GM21367 (cell line): ENCODE data around the gene BLVRA.
A peak's percentile ranks its signal among the peaks of the same experiment; 100 is the strongest.
"Not testable (repeated sequence)": the region's sequence is repeated elsewhere in the genome, so short reads cannot be mapped to it uniquely, and the experiment has no call there.

Experiments
- ATAC-seq: cut with Tn5 transposase; IDR thresholded peaks from one replicate; pipeline ENCODE4 v1.9.1; 2021; ENCODE audit not compliant: unreplicated experiment

Gene BLVRA

DNA sequence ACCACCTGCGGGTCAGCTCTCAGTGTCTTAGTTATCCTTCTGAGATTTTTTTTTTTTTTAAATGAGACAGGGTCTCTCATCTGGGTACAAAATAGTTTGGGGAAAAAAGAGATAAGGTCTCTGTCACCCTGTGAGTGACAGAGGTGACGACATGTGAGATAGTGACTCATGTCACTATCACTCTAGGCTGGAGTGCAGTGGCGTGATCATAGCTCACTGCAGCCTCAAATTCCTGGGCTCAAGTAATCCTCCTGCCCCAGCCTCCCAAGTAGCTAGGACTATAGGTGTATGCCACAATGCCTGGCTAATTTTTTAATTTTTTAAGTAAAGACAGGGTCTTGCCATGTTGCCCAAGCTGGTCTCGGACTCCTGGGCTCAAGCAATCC is 10.4 kb downstream of the BLVRA start:
- no peak for ATAC-seq

DNA sequence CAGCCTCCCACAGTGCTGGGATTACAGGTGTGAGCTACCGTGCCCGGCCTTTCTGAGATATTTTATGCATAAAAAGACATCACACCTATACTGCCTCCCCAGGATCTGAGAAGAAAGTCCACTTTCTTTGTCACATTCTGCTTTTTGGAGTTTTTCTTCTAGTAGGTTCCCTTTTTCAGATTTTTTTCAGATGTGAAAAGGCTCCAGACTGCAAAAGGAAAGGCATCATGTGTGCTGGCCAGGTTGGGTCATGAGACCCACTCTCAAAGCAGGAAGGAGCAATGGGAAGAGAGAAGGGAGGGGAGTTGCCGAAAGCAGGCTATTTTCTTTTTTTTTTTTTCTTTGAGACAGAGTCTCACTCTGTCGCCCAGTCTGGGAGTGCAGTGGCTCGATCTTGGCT is 10.8 kb downstream of the BLVRA start:
- ATAC-seq, result no peak

DNA sequence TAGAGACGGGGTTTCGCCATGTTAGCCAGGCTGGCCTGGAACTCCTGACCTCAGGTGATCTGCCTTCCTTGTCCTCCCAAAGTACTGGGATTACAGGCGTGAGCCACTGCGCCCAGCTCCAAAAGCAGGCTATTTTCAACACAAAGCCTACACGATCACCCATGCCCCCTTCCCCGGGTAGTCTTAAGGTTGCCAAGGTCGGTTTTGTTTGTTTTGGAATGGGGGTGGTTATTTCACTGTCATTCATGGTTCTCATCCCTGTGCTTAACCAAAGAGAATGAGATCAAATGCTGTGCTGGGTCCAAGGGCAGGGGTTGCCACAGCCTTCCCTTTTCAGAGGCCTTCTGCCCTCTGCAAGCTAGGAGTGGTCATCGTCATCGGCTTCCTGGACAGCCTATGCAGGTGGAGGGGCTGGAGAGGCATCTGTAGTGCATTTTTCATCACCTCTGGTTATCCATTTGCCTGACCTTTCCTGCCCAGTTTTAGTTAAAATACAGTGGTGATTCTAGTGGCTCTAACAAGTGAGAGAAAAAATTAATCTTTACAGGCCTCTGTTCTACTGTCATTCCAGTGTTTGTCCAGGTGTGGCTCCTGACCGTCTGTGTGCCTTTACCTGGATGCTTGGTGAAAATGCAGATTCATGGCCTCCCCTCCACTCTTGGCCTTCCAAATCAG is 11.4 kb downstream of the BLVRA start:
- ATAC-seq, result no peak

DNA sequence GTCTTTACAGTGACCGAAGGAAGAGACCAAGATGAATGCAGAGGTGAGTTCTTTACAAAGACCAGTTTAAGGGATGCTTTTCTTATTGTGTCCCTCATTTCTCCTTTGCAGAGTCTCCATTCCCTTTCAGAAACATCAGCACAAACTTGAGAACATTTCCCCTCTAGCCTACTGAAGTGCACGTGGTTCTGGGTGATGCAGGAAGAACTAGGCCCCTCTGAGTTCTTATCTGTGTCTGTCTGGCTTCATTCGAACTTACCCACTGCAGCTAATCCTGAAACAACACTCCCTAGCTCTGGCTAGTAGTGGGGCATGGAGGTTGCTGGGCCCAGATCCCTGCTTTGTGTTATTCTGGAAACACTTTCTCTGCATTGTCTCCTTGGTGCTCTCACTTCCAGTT is 12.6 kb downstream of the BLVRA start:
- ATAC-seq, result no peak

DNA sequence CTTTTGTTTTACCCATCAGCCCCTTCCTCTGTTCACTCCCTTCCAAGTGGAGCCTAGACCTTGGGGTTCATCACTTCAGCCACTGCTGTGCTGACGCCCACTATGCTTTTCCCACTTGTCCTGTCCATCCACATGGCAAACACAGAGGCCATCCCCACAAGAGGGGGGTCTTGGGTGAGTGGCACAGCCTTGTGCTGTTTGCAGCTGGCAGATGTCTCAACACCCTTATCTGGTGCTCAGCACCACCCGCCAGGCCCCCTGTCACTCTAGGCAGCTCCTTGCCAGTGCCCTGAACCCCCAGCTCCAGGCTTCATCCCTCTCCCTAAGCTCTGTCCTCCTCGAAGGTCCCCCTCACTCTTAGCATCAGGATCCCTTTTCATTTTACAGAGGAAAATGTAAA is 13.1 kb downstream of the BLVRA start:
- ATAC-seq, result no peak

DNA sequence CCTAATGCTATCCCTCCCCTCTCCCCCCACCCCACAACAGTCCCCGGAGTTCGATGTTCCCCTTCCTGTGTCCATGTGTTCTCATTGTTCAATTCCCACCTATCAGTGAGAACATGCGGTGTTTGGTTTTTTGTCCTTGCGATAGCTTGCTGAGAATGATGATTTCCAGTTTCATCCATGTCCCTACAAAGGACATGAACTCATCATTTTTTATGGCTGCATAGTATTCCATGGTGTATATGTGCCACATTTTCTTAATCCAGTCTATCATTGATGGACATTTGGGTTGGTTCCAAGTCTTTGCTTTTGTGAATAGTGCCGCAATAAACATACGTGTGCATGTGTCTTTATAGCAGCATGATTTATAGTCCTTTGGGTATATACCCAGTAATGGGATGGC is 14.8 kb downstream of the BLVRA start:
- not testable (repeated sequence) for ATAC-seq

DNA sequence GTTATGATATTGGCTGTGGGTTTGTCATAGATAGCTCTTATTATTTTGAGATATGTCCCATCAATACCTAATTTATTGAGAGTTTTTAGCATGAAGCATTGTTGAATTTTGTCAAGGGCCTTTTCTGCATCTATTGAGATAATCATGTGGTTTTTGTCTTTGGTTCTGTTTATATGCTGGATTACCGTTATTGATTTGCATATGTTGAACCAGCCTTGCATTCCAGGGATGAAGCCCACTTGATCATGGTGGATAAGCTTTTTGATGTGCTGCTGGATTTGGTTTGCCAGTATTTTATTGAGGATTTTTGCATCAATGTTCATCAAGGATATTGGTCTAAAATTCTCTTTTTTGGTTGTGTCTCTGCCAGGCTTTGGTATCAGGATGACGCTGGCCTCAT is 16.8 kb downstream of the BLVRA start:
- ATAC-seq, result not testable (repeated sequence)

DNA sequence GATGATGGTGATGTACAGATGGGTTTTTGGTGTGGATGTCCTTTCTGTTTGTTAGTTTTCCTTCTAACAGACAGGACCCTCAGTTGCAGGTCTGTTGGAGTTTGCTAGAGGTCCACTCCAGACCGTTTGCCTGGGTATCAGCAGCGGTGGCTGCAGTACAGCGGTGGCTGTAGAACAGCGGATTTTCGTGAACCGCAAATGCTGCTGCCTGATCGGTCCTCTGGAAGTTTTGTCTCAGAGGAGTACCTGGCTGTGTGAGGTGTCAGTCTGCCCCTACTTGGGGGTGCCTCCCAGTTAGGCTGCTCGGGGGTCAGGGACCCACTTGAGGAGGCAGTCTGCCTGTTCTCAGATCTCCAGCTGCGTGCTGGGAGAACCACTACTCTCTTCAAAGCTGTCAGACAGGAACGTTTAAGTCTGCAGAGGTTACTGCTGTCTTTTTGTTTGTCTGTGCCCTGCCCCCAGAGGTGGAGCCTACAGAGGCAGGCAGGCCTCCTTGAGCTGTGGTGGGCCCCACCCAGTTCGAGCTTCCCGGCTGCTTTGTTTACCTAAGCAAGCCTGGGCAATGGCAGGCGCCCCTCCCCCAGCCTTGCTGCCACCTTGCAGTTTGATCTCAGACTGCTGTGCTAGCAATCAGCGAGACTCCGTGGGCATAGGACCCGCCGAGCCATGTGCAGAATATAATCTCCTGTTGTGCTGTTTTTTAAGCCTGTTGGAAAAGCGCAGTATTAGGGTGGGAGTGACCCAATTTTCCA is 20.0 kb downstream of the BLVRA start:
- not testable (repeated sequence) for ATAC-seq

DNA sequence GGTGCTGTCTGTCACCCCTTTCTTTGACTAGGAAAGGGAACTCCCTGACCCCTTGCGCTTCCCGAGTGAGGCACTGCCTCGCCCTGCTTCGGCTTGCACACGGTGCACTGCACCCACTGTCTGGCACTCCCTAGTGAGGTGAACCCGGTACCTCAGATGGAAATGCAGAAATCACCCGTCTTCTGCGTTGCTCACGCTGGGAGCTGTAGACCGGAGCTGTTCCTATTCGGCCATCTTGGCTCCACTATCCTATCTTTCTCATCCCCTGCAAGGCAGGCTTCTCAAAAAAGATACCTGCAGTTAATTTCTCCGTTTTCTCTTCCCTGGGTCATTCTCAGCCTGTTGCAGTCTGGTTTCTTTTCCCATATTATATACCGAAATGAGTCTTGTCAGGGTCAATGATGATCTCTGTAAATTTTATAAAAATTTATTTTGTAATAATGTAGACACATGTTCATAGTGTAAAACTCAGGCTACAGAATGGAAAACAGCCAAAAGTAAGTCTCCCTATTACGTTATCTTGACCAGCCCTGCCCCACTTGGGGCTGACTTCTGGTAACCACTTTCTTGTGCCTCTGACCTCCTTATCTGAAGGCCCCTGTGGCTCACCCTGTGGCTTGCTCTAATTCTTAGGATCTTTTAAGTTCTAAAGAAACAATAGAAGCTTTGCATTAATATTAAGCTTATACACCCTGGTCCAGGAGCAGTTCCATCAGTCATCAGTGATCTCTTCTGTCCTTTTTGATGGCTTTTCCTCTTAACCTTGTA is 20.7 kb downstream of the BLVRA start:
- no peak for ATAC-seq

DNA sequence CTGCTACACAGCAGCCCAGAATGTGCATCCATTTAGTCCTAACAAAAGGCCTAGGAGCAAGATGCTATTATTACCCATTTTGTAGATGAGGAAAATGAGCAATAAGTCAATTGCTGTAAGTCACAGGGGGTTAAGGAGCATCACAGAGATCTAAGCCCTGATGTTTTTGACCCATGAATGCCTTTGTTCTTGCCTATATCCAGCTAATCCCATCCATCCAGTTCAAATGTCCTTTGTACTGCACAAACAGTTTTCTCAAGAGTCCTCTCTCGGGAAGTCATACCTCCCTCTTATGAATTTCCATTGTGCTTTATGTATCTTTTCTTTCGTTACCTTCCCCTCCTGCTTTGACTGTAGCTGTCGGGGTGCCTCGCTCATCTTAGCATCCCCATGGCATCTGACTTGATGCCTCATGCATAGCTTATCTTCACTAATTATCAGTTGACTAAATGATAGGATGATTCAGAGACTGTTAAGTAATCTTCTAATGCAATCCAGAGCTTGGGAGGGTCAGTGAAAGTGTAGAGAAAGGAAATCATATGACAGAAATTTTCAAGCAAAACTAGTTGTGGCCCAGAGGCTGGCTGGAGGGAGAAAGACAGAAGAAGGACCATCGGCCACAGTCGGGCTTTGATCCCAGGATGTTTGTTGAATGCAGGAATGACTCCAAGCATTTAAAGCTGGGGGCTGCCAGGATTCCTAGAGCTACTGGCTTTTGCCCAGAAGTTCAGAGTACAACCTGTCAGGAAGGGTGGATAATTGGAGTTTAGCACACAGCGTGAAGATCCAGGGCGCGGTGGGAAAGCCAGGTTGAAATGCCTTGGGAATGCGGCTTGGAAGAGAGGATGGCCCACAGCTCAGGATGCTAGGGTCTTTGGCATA is 23.5 kb downstream of the BLVRA start:
- no peak for ATAC-seq

DNA sequence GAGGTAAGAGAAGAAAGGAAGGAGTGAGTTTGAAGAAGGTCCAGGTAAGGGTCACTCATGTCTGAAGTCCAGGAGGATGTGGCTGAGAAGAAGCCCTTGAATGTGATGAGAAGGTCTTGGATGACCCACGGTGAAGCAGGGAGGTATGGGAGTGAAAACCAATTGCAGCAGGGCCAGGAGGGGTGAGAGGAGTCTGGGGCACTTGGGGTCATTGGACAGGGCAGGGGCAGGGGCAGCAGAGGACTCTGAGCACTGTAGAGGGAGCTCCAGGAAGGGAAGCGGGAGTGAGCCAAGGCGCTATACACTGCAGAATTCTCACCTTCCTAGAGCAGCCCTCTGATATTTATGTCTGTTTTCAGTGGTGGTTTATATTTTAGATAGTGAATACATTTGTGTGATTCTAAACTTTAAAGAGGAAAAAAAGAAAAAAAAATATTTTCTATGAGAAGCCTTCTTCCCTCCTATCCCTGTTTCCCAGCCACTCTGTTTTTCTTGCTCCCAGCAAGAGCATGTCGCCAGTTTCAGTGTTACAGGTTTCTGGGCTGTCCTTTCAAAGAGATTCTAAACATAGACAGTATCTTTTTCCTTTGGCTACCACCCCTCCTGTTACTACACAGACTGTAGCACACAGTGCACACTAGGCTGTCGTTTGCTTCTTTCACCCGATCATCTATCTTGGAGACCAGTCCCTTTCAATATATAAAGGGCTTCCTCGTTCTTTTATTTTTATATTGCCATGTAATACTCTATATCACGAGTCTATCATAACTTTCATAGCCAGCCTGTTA is 24.5 kb downstream of the BLVRA start:
- no peak for ATAC-seq

DNA sequence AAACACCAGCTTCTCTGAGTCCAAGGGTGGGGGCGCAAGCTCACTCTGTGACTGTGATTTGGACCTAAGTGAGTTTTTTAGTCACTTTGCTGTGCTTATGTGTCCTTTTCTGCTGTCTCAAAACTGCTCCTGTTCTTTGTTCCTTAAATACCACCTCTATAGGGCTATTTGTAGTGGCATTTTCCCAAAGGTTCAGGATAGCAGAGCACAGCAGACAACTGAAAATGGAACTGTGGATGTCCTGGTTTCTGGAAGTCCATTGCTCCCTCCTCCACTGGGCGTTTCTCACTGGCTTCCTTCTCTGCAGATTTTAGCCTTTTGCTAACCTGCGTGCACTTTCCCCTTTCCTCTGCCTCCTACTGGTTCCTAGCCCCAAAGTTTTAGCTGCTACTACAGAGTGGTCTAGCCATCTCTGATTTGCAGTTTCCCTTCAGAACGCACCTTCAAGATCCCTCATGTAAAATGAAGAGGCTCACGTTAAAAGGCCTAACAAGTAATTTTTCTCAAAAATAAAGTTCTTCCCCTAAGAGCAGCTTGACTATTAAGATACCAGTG is 25.6 kb downstream of the BLVRA start:
- peak; percentile 3 for ATAC-seq

DNA sequence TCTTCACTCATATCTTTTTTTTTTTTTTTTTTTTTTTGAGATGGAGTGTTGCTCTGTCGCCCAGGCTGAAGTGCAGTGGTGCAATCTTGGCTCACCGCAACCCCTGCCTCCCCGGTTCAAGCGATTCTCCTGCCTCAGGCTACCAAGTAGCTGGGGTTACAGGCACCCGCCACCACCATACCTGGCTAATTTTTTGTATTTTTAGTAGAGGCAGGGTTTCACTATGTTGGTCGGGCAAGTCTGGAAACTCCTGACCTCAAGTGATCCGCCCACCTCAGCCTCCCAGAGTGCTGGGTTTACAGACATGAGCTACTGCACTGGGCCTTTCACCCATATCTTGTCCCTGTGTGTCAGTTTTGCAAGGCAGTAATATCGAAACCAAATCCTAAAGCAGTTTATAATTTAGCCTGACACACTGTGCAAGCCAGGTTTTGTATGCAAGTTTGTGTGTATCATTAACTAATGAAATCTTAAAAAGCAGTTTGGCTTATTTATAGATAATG is 26.2 kb downstream of the BLVRA start:
- peak; percentile 91 for ATAC-seq

DNA sequence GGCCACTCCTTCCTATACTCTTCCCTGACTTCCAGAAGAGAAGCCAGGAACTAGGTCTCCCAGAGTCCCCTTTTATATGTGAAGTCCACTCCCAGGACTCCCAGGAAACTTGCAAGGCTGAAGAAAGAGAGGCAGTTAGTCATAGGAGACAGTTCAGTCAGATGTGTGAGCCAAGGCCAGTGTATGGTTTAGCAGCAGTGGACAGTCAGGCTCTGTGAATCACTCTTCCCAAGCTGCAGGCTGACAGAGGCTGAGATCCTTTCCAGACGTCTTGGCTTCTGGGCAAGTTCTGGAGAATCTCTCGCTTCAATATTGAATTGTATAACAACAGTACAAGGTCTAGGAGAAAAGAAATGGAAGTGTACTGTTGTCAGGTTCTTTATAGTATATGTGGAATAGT is 26.9 kb downstream of the BLVRA start:
- ATAC-seq, result no peak

DNA sequence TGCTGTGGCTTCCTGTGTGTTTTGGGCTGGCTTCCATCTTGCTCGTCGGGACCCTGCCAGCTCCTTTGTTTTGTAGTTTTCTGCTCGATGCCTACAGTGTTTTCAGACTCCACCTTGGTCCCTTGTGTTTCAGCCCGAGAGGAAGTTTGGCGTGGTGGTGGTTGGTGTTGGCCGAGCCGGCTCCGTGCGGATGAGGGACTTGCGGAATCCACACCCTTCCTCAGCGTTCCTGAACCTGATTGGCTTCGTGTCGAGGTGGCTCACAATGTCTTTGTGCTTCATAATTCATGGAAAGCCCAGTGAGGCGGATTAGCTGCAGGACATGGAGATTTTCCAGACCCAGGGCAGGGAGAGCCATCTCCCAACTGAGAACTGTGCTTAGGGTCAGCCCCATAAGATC is 29.3 kb downstream of the BLVRA start:
- no peak for ATAC-seq

DNA sequence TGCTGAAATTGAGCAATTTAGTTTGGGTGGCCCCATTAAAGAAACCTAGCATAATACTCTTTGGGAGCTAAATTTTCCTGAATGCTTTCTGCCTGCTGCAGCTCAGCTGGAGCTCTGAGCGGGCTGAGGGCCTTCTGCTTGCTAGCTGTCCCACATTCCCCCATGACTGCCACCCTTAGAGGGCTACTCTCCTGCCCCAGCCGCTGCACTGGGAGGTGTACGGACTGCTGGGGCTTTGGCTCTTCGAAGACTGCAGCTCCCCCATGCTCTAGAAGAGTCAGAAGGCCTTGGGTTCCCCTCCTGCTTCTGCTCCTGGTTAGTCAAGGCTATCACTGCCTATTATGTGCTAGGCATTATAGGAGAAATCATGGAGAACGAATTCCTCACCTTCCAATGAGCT is 31.5 kb downstream of the BLVRA start:
- ATAC-seq, result no peak

DNA sequence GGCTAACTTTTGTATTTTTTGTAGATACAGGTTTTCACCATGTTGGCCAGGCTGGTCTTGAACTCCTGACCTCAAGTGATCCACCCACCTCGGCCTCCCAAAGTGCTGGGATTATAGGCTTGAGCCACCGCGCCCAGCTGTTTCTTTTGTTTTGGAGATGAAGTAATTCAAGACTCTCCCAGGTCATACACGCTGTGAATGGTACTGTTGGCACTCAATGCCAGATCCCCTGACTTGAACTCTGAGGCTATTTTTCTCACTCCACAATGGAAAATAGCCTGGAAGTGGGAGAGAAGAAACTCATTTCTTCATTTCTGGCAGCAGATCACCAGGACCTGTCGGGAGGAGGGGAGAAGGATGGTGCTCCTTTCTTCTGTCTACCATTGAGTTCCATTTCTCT is 32.4 kb downstream of the BLVRA start:
- no peak for ATAC-seq

DNA sequence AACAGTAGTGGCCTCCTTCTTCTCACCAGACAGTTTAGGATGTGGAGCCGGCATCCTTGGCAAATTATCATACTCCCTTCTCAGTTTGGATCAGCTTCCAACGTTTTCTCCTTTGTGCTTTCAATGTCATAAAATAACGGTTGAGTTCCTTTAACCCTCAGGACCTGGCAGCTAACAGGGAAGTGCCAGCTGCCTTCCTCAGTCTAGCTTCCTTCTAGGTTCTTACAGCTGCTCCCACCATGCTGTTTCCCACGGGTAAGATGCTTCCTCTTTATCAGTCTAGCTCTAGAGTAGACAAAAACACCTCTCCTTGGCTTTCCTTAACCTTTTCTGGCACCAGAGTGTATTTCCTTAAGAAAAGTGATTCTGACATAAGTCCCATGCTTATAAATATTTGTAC is 33.2 kb downstream of the BLVRA start:
- ATAC-seq, result no peak

DNA sequence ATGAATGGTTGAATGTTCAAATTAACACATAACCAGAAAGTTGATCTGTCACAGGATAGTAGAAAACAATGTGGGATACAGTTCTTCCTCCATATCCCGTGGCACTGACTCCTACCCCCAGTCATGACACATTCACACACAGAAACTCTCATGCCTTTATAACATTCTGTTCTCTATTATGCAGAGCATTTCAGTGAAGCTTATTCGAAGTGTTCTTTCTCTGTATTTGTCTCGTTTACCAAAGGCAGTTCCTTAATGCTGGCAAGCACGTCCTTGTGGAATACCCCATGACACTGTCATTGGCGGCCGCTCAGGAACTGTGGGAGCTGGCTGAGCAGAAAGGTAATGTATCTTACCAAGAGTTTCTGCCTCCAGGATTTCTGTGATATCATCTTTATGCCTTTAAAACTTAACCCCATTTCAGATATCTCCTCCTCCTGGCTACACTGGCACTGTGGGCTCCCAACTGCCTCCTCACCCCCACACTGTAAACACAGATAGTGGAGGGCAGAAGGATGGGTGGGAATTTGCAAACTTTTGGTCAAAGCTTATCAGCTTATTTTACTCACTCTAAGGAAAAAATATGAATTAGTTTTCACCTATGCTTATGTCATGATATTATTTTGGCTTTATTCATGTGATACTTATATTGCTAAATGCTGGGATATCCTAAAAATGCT is 34.1 kb downstream of the BLVRA start:
- ATAC-seq, result no peak
